ENCODE measurements around the gene CGB5. TPM values are rescaled to one million over a fixed set of nuclear protein-coding genes. Genes with fewer than 3 reads are reported as not detected.

CGB5 gene
- total RNA-seq, 1 experiment from 2014 or later: not detected

DNA sequence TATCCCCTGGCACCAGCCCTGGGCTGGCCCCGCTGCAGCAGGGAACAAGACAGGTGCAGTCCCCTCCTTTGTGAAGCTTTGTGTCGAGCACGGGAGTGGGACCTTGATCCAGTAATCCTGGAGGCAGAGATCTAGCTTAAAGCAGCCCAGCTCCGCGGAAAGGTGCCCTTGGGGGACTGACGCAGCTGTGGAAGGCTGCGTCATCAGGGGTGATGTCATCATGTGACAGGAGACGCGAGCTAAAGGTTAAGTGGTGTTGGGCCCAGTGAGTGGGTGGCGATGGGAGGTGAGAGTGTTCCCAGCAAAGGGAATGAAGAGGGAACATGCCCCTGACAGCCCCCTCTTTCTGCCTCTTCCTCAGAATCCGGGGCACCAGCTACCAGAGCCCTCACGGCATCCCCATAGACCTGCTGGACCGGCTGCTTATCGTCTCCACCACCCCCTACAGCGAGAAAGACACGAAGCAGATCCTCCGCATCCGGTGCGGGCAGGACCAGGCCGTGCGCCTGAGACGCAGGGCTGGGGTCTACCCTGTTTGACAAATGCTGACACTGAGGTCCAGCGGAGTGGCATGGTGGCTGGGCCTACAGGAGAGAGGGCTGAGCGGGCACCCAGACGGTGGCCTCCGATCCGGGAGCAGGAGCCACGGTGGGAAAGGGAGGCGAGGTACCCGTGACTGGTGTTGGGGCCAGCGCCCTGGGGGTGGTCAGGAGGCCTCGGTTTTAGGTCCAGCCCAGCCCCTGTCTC is 29.4 kb upstream of the CGB5 start:
- intact Hi-C loops (cut with micrococcal nuclease; ENCODE audit: unreplicated experiment) (no loop called here), in situ Hi-C loops (cut with HindIII; ENCODE audit: low pct_unique_long_range_greater_than_20kb, low sequenced_read_pairs) (no loop called here)
- Histone ChIP-seq H3K27ac (ENCODE audit: low read length) (no peak overlapping the region), H3K4me3 (ENCODE audit: low read depth in 2 of 2, low read length in 2 of 2) (no peak overlapping the region), H3K27me3 (ENCODE audit: control insufficient read depth, insufficient read depth, low read length) (no peaks in the 10 kb centered on the region), H3K9me3 (ENCODE audit: control insufficient read depth, insufficient read depth, low read depth, low read length) (no peaks in the 10 kb centered on the region), H3K4me1 (ENCODE audit: control insufficient read depth, insufficient read depth, low read length) (no peaks in the 10 kb centered on the region), H3K36me3 (ENCODE audit: control insufficient read depth, insufficient read depth, low read length) (no peaks in the 10 kb centered on the region; the same call in 1 of the 2 replicates)
- POLR2A ChIA-PET: no interaction called here
- ATAC-seq (no peak), DNase-seq (ENCODE audit: low read depth, low spot score) (no peak)
- TF ChIP-seq, protein P1, sequence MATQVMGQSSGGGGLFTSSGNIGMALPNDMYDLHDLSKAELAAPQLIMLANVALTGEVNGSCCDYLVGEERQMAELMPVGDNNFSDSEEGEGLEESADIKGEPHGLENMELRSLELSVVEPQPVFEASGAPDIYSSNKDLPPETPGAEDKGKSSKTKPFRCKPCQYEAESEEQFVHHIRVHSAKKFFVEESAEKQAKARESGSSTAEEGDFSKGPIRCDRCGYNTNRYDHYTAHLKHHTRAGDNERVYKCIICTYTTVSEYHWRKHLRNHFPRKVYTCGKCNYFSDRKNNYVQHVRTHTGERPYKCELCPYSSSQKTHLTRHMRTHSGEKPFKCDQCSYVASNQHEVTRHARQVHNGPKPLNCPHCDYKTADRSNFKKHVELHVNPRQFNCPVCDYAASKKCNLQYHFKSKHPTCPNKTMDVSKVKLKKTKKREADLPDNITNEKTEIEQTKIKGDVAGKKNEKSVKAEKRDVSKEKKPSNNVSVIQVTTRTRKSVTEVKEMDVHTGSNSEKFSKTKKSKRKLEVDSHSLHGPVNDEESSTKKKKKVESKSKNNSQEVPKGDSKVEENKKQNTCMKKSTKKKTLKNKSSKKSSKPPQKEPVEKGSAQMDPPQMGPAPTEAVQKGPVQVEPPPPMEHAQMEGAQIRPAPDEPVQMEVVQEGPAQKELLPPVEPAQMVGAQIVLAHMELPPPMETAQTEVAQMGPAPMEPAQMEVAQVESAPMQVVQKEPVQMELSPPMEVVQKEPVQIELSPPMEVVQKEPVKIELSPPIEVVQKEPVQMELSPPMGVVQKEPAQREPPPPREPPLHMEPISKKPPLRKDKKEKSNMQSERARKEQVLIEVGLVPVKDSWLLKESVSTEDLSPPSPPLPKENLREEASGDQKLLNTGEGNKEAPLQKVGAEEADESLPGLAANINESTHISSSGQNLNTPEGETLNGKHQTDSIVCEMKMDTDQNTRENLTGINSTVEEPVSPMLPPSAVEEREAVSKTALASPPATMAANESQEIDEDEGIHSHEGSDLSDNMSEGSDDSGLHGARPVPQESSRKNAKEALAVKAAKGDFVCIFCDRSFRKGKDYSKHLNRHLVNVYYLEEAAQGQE (IDR thresholded peaks at IDR 0.05; ENCODE audit: insufficient read depth in 1 of 2, low read depth in 2 of 2, low read length in 1 of 2): no peak
- TF ChIP-seq TCF7L2 (IDR thresholded peaks at IDR 0.05; ENCODE audit: low read depth, low read length): no peak
- no peak for TF ChIP-seq SIN3A (IDR thresholded peaks at IDR 0.05; ENCODE audit: borderline replicate concordance, insufficient read depth, low read depth, low read length)
- TF ChIP-seq POLR2AphosphoS5 (IDR thresholded peaks at IDR 0.05; ENCODE audit: low read depth, low read length): no peak
- TF ChIP-seq, protein P2, sequence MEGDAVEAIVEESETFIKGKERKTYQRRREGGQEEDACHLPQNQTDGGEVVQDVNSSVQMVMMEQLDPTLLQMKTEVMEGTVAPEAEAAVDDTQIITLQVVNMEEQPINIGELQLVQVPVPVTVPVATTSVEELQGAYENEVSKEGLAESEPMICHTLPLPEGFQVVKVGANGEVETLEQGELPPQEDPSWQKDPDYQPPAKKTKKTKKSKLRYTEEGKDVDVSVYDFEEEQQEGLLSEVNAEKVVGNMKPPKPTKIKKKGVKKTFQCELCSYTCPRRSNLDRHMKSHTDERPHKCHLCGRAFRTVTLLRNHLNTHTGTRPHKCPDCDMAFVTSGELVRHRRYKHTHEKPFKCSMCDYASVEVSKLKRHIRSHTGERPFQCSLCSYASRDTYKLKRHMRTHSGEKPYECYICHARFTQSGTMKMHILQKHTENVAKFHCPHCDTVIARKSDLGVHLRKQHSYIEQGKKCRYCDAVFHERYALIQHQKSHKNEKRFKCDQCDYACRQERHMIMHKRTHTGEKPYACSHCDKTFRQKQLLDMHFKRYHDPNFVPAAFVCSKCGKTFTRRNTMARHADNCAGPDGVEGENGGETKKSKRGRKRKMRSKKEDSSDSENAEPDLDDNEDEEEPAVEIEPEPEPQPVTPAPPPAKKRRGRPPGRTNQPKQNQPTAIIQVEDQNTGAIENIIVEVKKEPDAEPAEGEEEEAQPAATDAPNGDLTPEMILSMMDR (IDR thresholded peaks at IDR 0.05): no peak
- CTCF ChIA-PET: no interaction called here
- no TSS peak for BruUV-seq (replicated peaks)

DNA sequence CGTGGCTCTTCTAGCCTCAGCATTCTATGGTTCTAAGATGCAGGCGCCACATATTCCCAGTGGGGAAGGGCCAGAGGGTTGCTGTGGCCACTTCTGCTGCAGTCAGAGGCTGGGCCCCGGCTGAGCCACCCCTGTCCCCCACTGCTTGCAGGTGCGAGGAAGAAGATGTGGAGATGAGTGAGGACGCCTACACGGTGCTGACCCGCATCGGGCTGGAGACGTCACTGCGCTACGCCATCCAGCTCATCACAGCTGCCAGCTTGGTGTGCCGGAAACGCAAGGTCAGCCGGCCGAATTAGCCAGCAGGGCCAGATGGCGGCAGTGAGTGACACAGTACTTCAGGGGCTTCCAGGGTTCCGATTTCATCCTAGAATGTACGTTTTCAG is 28.8 kb upstream of the CGB5 start:
- no TSS peak for BruUV-seq (replicated peaks)
- ATAC-seq (no peak), DNase-seq (ENCODE audit: low read depth, low spot score) (no peak)
- intact Hi-C loops (cut with micrococcal nuclease; ENCODE audit: unreplicated experiment) (no loop called here), in situ Hi-C loops (cut with HindIII; ENCODE audit: low pct_unique_long_range_greater_than_20kb, low sequenced_read_pairs) (no loop called here)
- POLR2A ChIA-PET: no interaction called here
- no peak for TF ChIP-seq POLR2AphosphoS5 (IDR thresholded peaks at IDR 0.05; ENCODE audit: low read depth, low read length)
- no peak for TF ChIP-seq TCF7L2 (IDR thresholded peaks at IDR 0.05; ENCODE audit: low read depth, low read length)
- TF ChIP-seq, protein P2 (IDR thresholded peaks at IDR 0.05): no peak
- CTCF ChIA-PET: no interaction called here
- H3K27ac ChIP-seq (ENCODE audit: low read length): no peak overlapping the region
- H3K36me3 ChIP-seq (ENCODE audit: control insufficient read depth, insufficient read depth, low read length): no peaks in the 10 kb centered on the region; the same call in 1 of the 2 replicates
- no peaks in the 10 kb centered on the region for H3K9me3 ChIP-seq (ENCODE audit: control insufficient read depth, insufficient read depth, low read depth, low read length)
- H3K4me1 ChIP-seq (ENCODE audit: control insufficient read depth, insufficient read depth, low read length): no peaks in the 10 kb centered on the region
- no peak overlapping the region for H3K4me3 ChIP-seq (ENCODE audit: low read depth in 2 of 2, low read length in 2 of 2)
- no peaks in the 10 kb centered on the region for H3K27me3 ChIP-seq (ENCODE audit: control insufficient read depth, insufficient read depth, low read length)

Data from Panc1 (cell line).